ENCODE results near the gene CACNA1A.
"Not testable (repeated sequence)": the region's sequence is repeated elsewhere in the genome, so short reads cannot be mapped to it uniquely, and the experiment has no call there.

CACNA1A gene

GRCh38 chr19:13506471-13506820 lies at the start of gene CACNA1A:
Gene CACNA1A (minus strand): TSS chr19:13506479. CDS start chr19:13506224, 255 bp downstream.
- DNase-seq = no peak

- no peak for DNase-seq
Observed at GRCh38 chr19:13554506-13555240, 48.4 kb upstream of the CACNA1A start.

GRCh38 chr19:13553880-13554400 lies 47.7 kb upstream of the CACNA1A start:
- no peak for DNase-seq

GRCh38 chr19:13548131-13548530 lies 41.9 kb upstream of the CACNA1A start:
- DNase-seq = no peak

GRCh38 chr19:13547102-13547501 lies 40.8 kb upstream of the CACNA1A start:
- no peak for DNase-seq

GRCh38 chr19:13544423-13544822 lies 38.1 kb upstream of the CACNA1A start:
- no peak for DNase-seq

GRCh38 chr19:13541554-13541953 lies 35.3 kb upstream of the CACNA1A start:
- DNase-seq = no peak

GRCh38 chr19:13539332-13539731 lies 33.1 kb upstream of the CACNA1A start:
- no peak for DNase-seq

- DNase-seq = no peak
Observed at GRCh38 chr19:13538601-13539253, 32.4 kb upstream of the CACNA1A start.

- DNase-seq = no peak
Observed at GRCh38 chr19:13537454-13537853, 31.2 kb upstream of the CACNA1A start.

GRCh38 chr19:13530720-13531119 lies 24.4 kb upstream of the CACNA1A start:
- DNase-seq = no peak

- DNase-seq = not testable (repeated sequence)
Observed at GRCh38 chr19:13529721-13530120, 23.4 kb upstream of the CACNA1A start.

GRCh38 chr19:13526552-13526951 lies 20.3 kb upstream of the CACNA1A start:
- no peak for DNase-seq

GRCh38 chr19:13521066-13521465 lies 14.8 kb upstream of the CACNA1A start:
- no peak for DNase-seq

GRCh38 chr19:13511947-13512346 lies 5.7 kb upstream of the CACNA1A start:
- DNase-seq = no peak

GRCh38 chr19:13507053-13507611 lies 853 bp upstream of the CACNA1A start:
- no peak for DNase-seq

- no peak for DNase-seq
Observed at GRCh38 chr19:13505761-13506470, 363 bp downstream of the CACNA1A start.

GRCh38 chr19:13505164-13505695 lies 1.0 kb downstream of the CACNA1A start:
- no peak for DNase-seq

GRCh38 chr19:13503570-13504235 lies 2.6 kb downstream of the CACNA1A start:
- no peak for DNase-seq

- no peak for DNase-seq
Observed at GRCh38 chr19:13502231-13502630, 4.0 kb downstream of the CACNA1A start.

GRCh38 chr19:13499692-13500091 lies 6.6 kb downstream of the CACNA1A start:
- DNase-seq = no peak

GRCh38 chr19:13493516-13494310 lies 12.6 kb downstream of the CACNA1A start:
- no peak for DNase-seq
